ENCODE data around the gene MCRS1. TPM values are rescaled to one million over a fixed set of nuclear protein-coding genes. Genes with fewer than 3 reads are reported as not detected.

Gene MCRS1
- total and polyA plus RNA-seq, 2 donors (not counting 3 experiments of a cell fraction or from before 2014, with no cell fraction given) = 71.1 to 99.3 TPM

DNA sequence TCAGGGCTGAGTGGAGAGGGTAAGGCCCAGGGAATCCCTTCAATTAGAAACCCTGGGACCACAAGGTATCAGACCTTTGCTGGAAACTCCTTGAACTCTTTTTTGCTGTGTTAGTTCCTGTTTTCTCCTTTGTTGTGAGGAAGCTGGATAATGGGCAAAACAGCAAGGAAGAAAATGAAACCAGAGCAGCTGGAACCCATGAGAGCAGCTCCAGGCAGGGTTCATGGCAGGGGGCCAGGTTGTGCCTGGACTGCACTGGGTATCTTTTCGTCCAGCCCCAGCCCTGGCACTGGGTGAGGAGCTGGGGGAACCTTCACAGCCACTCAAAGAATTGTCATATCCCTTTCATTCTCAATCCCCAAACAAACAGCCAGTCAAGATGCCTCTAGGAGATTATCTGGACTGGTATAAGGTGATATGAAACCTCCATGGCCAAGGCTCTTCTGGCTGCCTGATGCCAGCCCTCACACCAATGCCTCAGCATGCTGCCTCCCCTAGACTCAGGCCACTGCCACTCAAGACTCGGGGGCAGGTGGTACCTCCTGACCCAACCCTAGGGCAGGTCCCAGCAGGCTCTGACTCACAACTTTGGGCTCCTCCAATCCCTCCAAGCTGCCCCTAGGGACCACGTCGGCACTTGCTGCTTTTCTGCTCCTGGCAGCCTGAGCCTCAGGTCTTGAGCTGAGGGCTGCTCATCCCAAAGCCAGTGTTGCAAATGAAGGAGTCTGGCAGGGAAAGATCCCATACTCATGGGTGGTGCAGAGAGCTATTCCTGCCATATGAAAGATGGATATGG is 21.0 kb upstream of the MCRS1 start:
- H3K4me2 ChIP-seq (ENCODE audit: insufficient read depth, low read length) = no peak overlapping the region
- H3K79me2 ChIP-seq (ENCODE audit: control insufficient read depth, insufficient read depth, low read length) = no peaks in the 10 kb centered on the region
- no peak for TF ChIP-seq MYC (IDR thresholded peaks at IDR 0.05; ENCODE audit: low read depth, low read length)
- no peak for TF ChIP-seq GATA2 (IDR thresholded peaks at IDR 0.05; ENCODE audit: insufficient read depth, insufficient read length, low read depth, low read length)
- TF ChIP-seq FOS (IDR thresholded peaks at IDR 0.05; ENCODE audit: borderline replicate concordance, insufficient read depth, low read length) = no peak
- no peak for TF ChIP-seq POLR2AphosphoS5 (IDR thresholded peaks at IDR 0.05; ENCODE audit: insufficient read depth, low read depth, low read length)
- TF ChIP-seq, protein P1, sequence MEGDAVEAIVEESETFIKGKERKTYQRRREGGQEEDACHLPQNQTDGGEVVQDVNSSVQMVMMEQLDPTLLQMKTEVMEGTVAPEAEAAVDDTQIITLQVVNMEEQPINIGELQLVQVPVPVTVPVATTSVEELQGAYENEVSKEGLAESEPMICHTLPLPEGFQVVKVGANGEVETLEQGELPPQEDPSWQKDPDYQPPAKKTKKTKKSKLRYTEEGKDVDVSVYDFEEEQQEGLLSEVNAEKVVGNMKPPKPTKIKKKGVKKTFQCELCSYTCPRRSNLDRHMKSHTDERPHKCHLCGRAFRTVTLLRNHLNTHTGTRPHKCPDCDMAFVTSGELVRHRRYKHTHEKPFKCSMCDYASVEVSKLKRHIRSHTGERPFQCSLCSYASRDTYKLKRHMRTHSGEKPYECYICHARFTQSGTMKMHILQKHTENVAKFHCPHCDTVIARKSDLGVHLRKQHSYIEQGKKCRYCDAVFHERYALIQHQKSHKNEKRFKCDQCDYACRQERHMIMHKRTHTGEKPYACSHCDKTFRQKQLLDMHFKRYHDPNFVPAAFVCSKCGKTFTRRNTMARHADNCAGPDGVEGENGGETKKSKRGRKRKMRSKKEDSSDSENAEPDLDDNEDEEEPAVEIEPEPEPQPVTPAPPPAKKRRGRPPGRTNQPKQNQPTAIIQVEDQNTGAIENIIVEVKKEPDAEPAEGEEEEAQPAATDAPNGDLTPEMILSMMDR (IDR thresholded peaks at IDR 0.05; ENCODE audit: extremely low read depth in 1 of 2, insufficient read depth in 1 of 2, low read depth in 1 of 2, low read length in 2 of 2) = no peak
- TF ChIP-seq POLR2A (IDR thresholded peaks at IDR 0.05; ENCODE audit: low read depth, low read length) = no peak
- TF ChIP-seq, protein P2, sequence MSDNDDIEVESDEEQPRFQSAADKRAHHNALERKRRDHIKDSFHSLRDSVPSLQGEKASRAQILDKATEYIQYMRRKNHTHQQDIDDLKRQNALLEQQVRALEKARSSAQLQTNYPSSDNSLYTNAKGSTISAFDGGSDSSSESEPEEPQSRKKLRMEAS (IDR thresholded peaks at IDR 0.05; ENCODE audit: insufficient read depth, insufficient read length) = no peak
- TF ChIP-seq EZH2 (IDR thresholded peaks at IDR 0.05; ENCODE audit: borderline replicate concordance, low read depth, low read length, severe bottlenecking) = no peak
- no peak for TF ChIP-seq JUN (IDR thresholded peaks at IDR 0.05; ENCODE audit: borderline replicate concordance, insufficient read depth, insufficient read length, low read depth)
- no peaks in the 10 kb centered on the region for H3K36me3 ChIP-seq (ENCODE audit: control insufficient read depth in 2 of 2, extremely low read depth in 1 of 2, insufficient read depth in 2 of 2, low read length in 2 of 2)
- DNase-seq (ENCODE audit: low read depth, low spot score) (no peak), FAIRE-seq (no peak)
- ChIA-PET CTCF (interaction anchor here (1.0 to 1.6 kb wide), 4 partner anchors 8 to 241 kb away, joined by 3 to 7 read pairs (median 4); no protein-coding TSS in a partner anchor), POLR2A (no interaction called here)
- no peaks in the 10 kb centered on the region for H3K4me1 ChIP-seq (ENCODE audit: control insufficient read depth, extremely low read depth, insufficient read depth, low read length)
- H3K27ac ChIP-seq (ENCODE audit: insufficient read depth, low read depth, low read length) = no peak overlapping the region
- no peak overlapping the region for H3K4me3 ChIP-seq (replicated peaks in 1 of 3; ENCODE audit: insufficient read depth in 1 of 3, low read depth in 1 of 3, low read length in 3 of 3)
- no peaks in the 10 kb centered on the region for H3K27me3 ChIP-seq (ENCODE audit: control insufficient read depth in 2 of 2, insufficient read depth in 2 of 2, low read length in 2 of 2)
- no peaks in the 10 kb centered on the region for H3K9me1 ChIP-seq (replicated peaks; ENCODE audit: control insufficient read depth, extremely low read depth, insufficient read depth, low read length)
- no TSS peak for BruUV-seq (replicated peaks)
- H2AFZ ChIP-seq (ENCODE audit: low read depth, low read length) = no peak overlapping the region
- dilution Hi-C loops (cut with MboI; ENCODE audit: extremely low pct_ligation_motif_present, low sequenced_read_pairs) (no loop called here), intact Hi-C loops (cut with micrococcal nuclease) (no loop called here)
- H4K20me1 ChIP-seq (replicated peaks; ENCODE audit: control insufficient read depth, extremely low read depth, insufficient read depth, low read length) = no peaks in the 10 kb centered on the region
- no peaks in the 10 kb centered on the region for H3K9me3 ChIP-seq (replicated peaks; ENCODE audit: control insufficient read depth, insufficient read depth, low read length)
- no peak overlapping the region for H3K9ac ChIP-seq (replicated peaks; ENCODE audit: extremely low read depth, insufficient read depth, low read length)
